Cardiac fibroblast (primary cell): ENCODE data around the gene NAA25.
"Not testable (repeated sequence)": the region's sequence is repeated elsewhere in the genome, so short reads cannot be mapped to it uniquely, and the experiment has no call there.

Experiments
- DNase-seq, 2 donors: peaks; one replicate each; pipeline versions ENCODE4 v3.0.0 to v3.0.0-alpha.2; 2010; ENCODE audit warnings: low read depth in 2 of 2
- H3K4me3 ChIP-seq, 2 donors: replicated peaks in 1 of 2; 1 replicate in 1 of 2; 2 replicates in 1 of 2; pipeline ENCODE4 v1.5.1; 2011; ENCODE audit warnings: low read depth in 2 of 2, low read length in 2 of 2, mild to moderate bottlenecking in 2 of 2, moderate library complexity in 1 of 2
- CTCF ChIP-seq: IDR thresholded peaks from one replicate; pipeline ENCODE4 v1.5.1; 2011; ENCODE audit warnings: low read depth, mild to moderate bottlenecking, low read length, inconsistent platforms

NAA25 gene

GRCh38 chr12:112013601-112014402 lies 94.8 kb downstream of the NAA25 start:
- DNase-seq = peak; percentile 74 to 78
- no peak for TF ChIP-seq CTCF

GRCh38 chr12:112012775-112013600 lies 95.6 kb downstream of the NAA25 start, which contains the start of the genes ERP29 and TMEM116:
Gene ERP29, plus strand, starts transcription at chr12:112013426. Its CDS starts 40 bp downstream, at chr12:112013466.
Gene TMEM116, minus strand, starts transcription at chr12:112013165. Its CDS starts 7,895 bp downstream, at chr12:112005270.
- peak; percentile 99 for DNase-seq
- TF ChIP-seq CTCF = peak; percentile 57
- H3K4me3 ChIP-seq = peak within 1 kb of the TSS; percentile 91 to 94

More at GRCh38 chr12:112013601-112014402, 94.8 kb downstream of the NAA25 start:
- peak overlapping the region; percentile 91 to 94 for H3K4me3 ChIP-seq

GRCh38 chr12:112011685-112012084 lies 96.9 kb downstream of the NAA25 start:
- H3K4me3 ChIP-seq = no peak overlapping the region

GRCh38 chr12:112010415-112011344 lies 97.9 kb downstream of the NAA25 start:
- no peak for TF ChIP-seq CTCF
- no peak for DNase-seq
- no peak overlapping the region for H3K4me3 ChIP-seq

More at GRCh38 chr12:112011685-112012084, 96.9 kb downstream of the NAA25 start:
- no peak for DNase-seq
- no peak for TF ChIP-seq CTCF

GRCh38 chr12:112009596-112009995 lies 99.0 kb downstream of the NAA25 start:
- not testable (repeated sequence) for H3K4me3 ChIP-seq, DNase-seq

GRCh38 chr12:112008918-112009317 lies 99.7 kb downstream of the NAA25 start:
- no peak for TF ChIP-seq CTCF
- no peak for DNase-seq
- no peak overlapping the region for H3K4me3 ChIP-seq
